Kidney (tissue), 14 donors: ENCODE measurements around the gene GAB3. TPM values are rescaled to one million over a fixed set of nuclear protein-coding genes. Genes with fewer than 3 reads are reported as not detected.

Source experiments
- DNase-seq, 5 donors: peaks; one replicate each; pipeline ENCODE4 v3.0.0-alpha.2; 2013 to 2020
- FAIRE-seq: peaks from 2 replicates; lab custom pipeline; 2012; peaks lifted over from hg19 to GRCh38; lab: Jason Lieb, UNC
- H3K27ac ChIP-seq, 2 donors: one replicate each; pipeline ENCODE4 v1.7.0; 2013; ENCODE audit warnings: low read depth in 2 of 2, low read length in 2 of 2, inconsistent platforms in 1 of 2
- H3K27me3 ChIP-seq: one replicate; pipeline ENCODE4 v1.7.1; 2013; ENCODE audit warnings: low read length, inconsistent platforms; ENCODE audit not compliant: control insufficient read depth, insufficient read depth
- H3K36me3 ChIP-seq, 3 donors: one replicate each; pipeline versions ENCODE4 v1.7.0 to v1.7.1; 2013; ENCODE audit warnings: low read length in 3 of 3, control low read depth in 1 of 3, inconsistent platforms in 1 of 3; ENCODE audit not compliant: insufficient read depth in 3 of 3, control insufficient read depth in 2 of 3
- H3K4me1 ChIP-seq, 3 donors: one replicate each; pipeline versions ENCODE4 v1.7.0 to v1.7.1; 2013; ENCODE audit warnings: low read length in 3 of 3, inconsistent platforms in 1 of 3, low read depth in 1 of 3; ENCODE audit not compliant: control insufficient read depth in 2 of 3, insufficient read depth in 2 of 3
- H3K4me3 ChIP-seq, 3 donors: one replicate each; pipeline versions ENCODE4 v1.7.0 to v1.8.1; 2013; ENCODE audit warnings: low read length in 3 of 3, control low read depth in 1 of 3, inconsistent platforms in 1 of 3
- H3K9ac ChIP-seq, 3 donors: one replicate each; pipeline versions ENCODE4 v1.7.0 to v1.7.1; 2013; ENCODE audit warnings: low read length in 3 of 3, control low read depth in 1 of 3, inconsistent platforms in 1 of 3
- H3K9me3 ChIP-seq, 3 donors: one replicate each; pipeline versions ENCODE4 v1.7.0 to v1.7.1; 2013; ENCODE audit warnings: low read length in 3 of 3, control low read depth in 1 of 3, inconsistent platforms in 1 of 3; ENCODE audit not compliant: control insufficient read depth in 2 of 3, insufficient read depth in 1 of 3
- CTCF ChIP-seq: IDR thresholded peaks from 3 replicates; pipeline ENCODE4 v1.5.1; 2012; ENCODE audit warnings: mild to moderate bottlenecking, moderate library complexity, borderline replicate concordance; ENCODE audit not compliant: insufficient read depth; ENCODE audit errors: extremely low read depth
- intact Hi-C: fragments of 100-400 bp; cut with DNase I; formaldehyde crosslinking; loops from one replicate; pipeline ENCODE4 v1.11.1; 2022
- polyA plus RNA-seq: library from polyadenylated mRNA; stranded (reverse); fragments of 350-450 nt; fragmentation: Illumina TruSeq; extraction: RNeasy Lipid Tissue Mini Kit (QIAGEN cat#74804); gene quantifications from one replicate; pipeline ENCODE4 v1.2.3, GENCODE V29; 2014; ENCODE audit warnings: low read depth, low replicate concordance; ENCODE audit not compliant: insufficient read depth
- total RNA-seq: library from RNA; stranded (reverse); fragmentation: NEBNext Ultra II Directional; extraction: Animal tissue kit (Norgen Biotek cat#: 25700); gene quantifications from one replicate; pipeline ENCODE4 v1.2.1, GENCODE V29; 2021
- donor health status: control.
- donor health status: control.
- donor health status: control.
- donor health status: control.
- donor health status: control.
- donor health status: DM: yes; HTN: yes; CAD: no.
- donor health status: Normal renal cell carcinoma (clear cell type).

GAB3 gene
- total and polyA plus RNA-seq, 2 donors from 2014 or later, result 0.95 to 6.4 TPM

GRCh38 chrX:154784149-154784995 is 33.5 kb upstream of the GAB3 start:
- H3K36me3 ChIP-seq, result peaks cover 0 to 2% (median 0%) of the 10 kb centered on the region in 3 donors
- TF ChIP-seq CTCF, result no peak
- H3K27me3 ChIP-seq, result no peaks in the 10 kb centered on the region
- no peak overlapping the region for H3K27ac ChIP-seq
- no peak overlapping the region for H3K9ac ChIP-seq
- no peaks in the 10 kb centered on the region for H3K4me1 ChIP-seq
- intact Hi-C loops, result no loop called here
- no peaks in the 10 kb centered on the region for H3K9me3 ChIP-seq
- H3K4me3 ChIP-seq, result no peak overlapping the region
- DNase-seq (no peak), FAIRE-seq (no peak)

GRCh38 chrX:154780968-154781367 is 30.1 kb upstream of the GAB3 start:
- no peak for FAIRE-seq
- H3K36me3 ChIP-seq, result peaks cover 0 to 7% (median 4%) of the 10 kb centered on the region in 3 donors
- no peaks in the 10 kb centered on the region for H3K27me3 ChIP-seq
- DNase-seq, result no peak
- H3K4me3 ChIP-seq, result no peak overlapping the region
- H3K9me3 ChIP-seq, result no peaks in the 10 kb centered on the region
- TF ChIP-seq CTCF, result no peak
- intact Hi-C loops, result no loop called here
- no peaks in the 10 kb centered on the region for H3K4me1 ChIP-seq
- H3K9ac ChIP-seq, result no peak overlapping the region
- H3K27ac ChIP-seq, result no peak overlapping the region

- H3K27ac ChIP-seq, result no peak overlapping the region
- no peaks in the 10 kb centered on the region for H3K27me3 ChIP-seq
- no peaks in the 10 kb centered on the region for H3K9me3 ChIP-seq
- DNase-seq, result no peak
- H3K4me1 ChIP-seq, result peaks cover 0 to 4% (median 0%) of the 10 kb centered on the region in 3 donors
- no peak overlapping the region for H3K9ac ChIP-seq
- no peak overlapping the region for H3K4me3 ChIP-seq
- intact Hi-C loops, result no loop called here
- H3K36me3 ChIP-seq, result peaks cover 0 to 16% (median 12%) of the 10 kb centered on the region in 3 donors
- FAIRE-seq, result no peak
- TF ChIP-seq CTCF, result no peak
Measured at GRCh38 chrX:154779261-154779660, 28.4 kb upstream of the GAB3 start.
